PC-3 (cell line): Measurements from ENCODE around the gene TMEM106B.

ENCODE experiments used
- CTCF ChIP-seq: fragments of 300-600 bp; sonication (generic); conservative IDR thresholded peaks from 2 replicates; pipeline ENCODE4 v1.5.1; 2017; ENCODE audit warnings: antibody characterized with exemption, low read depth, mild to moderate bottlenecking, low read length
- EZH2 ChIP-seq: fragments of 300-600 bp; sonication (generic); IDR thresholded peaks from one replicate; pipeline ENCODE4 v1.6.1; 2017; ENCODE audit warnings: antibody characterized with exemption, mild to moderate bottlenecking, low read length; ENCODE audit not compliant: unreplicated experiment
- EZH2phosphoT487 ChIP-seq: fragments of 300-600 bp; sonication (generic); IDR thresholded peaks from 2 replicates; pipeline ENCODE4 v1.6.1; 2018; ENCODE audit warnings: mild to moderate bottlenecking, antibody characterized with exemption, low read length, borderline replicate concordance

DNA sequence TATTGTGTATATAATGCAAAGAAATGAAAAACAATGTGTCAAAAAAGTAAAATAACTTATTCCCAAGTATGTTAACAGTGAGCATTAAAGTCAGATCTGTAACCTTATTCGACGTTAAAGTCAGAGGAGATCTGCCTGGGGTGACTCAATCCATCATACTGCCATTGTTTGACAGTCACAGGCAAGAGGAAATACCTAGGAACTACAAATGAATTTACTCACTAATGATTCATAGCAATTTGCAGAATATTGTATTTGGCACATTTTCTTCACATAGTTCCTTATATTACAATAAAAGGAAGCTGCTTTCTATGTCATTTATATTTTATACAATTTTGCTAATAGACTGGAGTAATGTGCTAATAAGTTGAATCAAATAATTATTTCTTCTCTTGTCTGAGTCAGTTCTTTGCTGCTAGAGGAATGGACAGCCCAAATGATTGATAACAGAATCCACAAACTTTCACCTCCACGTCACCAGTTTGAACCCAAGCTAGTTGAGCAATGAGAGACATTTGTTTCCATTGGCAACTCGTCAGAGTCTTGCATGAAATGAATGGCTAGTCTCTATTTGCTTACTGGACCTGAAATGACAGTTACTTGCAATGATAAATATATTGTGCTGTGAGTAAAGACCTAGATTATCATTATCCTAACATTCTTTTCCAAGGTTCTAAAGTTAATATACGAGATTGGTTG lies 48.5 kb upstream of the TMEM106B start:
- no peak for TF ChIP-seq CTCF
- no peak for TF ChIP-seq EZH2phosphoT487
- TF ChIP-seq EZH2, result no peak
